Colonic mucosa (tissue), 4 donors: ENCODE results near the gene FGD5. TPM values are rescaled to one million over a fixed set of nuclear protein-coding genes. Genes with fewer than 3 reads are reported as not detected.
A peak's percentile ranks its signal among the peaks of the same experiment; 100 is the strongest.

Source experiments
- DNase-seq: peaks from one replicate; pipeline ENCODE4 v3.0.0-alpha.2; 2020
- H3K27ac ChIP-seq: fragments of 200-600 bp; one replicate; pipeline ENCODE4 v1.8.0; 2021
- H3K27me3 ChIP-seq: fragments of 200-600 bp; one replicate; pipeline ENCODE4 v1.8.0; 2021
- H3K36me3 ChIP-seq: fragments of 200-600 bp; one replicate; pipeline ENCODE4 v1.8.0; 2021
- H3K4me1 ChIP-seq: fragments of 200-600 bp; one replicate; pipeline ENCODE4 v1.8.0; 2021; ENCODE audit warnings: mild to moderate bottlenecking
- H3K4me3 ChIP-seq: fragments of 200-600 bp; one replicate; pipeline ENCODE4 v1.8.0; 2021
- H3K9ac ChIP-seq, 2 donors: one replicate each; pipeline ENCODE4 v1.7.0; 2013; ENCODE audit warnings: control low read depth in 2 of 2, low read depth in 2 of 2, low read length in 2 of 2
- H3K9me3 ChIP-seq: fragments of 200-600 bp; one replicate; pipeline ENCODE4 v1.8.0; 2021
- CTCF ChIP-seq: fragments of 200-600 bp; IDR thresholded peaks from one replicate; pipeline ENCODE4 v1.8.0; 2022; ENCODE audit warnings: antibody characterized with exemption, mild to moderate bottlenecking
- intact Hi-C: fragments of 100-400 bp; cut with DNase I; formaldehyde crosslinking; loops from one replicate; pipeline ENCODE4 v1.14.1; 2022
- total RNA-seq, 2 donors: library from RNA; stranded (reverse); fragmentation: NEBNext Ultra II Directional in 1 of 2; extraction: Animal tissue kit (Norgen Biotek cat#: 25700) in 1 of 2; gene quantifications; one replicate each; pipeline ENCODE4 v1.2.1, GENCODE V29; 2021
- donor health status: healthy.
- donor health status: DM: no; HTN: no; CAD: no.
- donor health status: DM: no; HTN: no; CAD: no.

FGD5 gene
- total RNA-seq, 2 donors from 2014 or later, result 4.4 to 8.7 TPM

- intact Hi-C loops, result no loop called here
- Histone ChIP-seq H3K27ac (no peak overlapping the region), H3K4me3 (no peak overlapping the region), H3K27me3 (no peaks in the 10 kb centered on the region), H3K4me1 (no peaks in the 10 kb centered on the region), H3K36me3 (no peaks in the 10 kb centered on the region), H3K9ac (peak overlapping the region in 1 of 2 donors; percentile 6), H3K9me3 (no peaks in the 10 kb centered on the region)
- no peak for DNase-seq
- no peak for TF ChIP-seq CTCF
Measured at GRCh38 chr3:14803981-14804834, 14.6 kb upstream of the FGD5 start.

GRCh38 chr3:14804835-14805780 is 13.7 kb upstream of the FGD5 start:
- DNase-seq, result no peak

GRCh38 chr3:14805961-14806537 is 12.7 kb upstream of the FGD5 start:
- Histone ChIP-seq H3K9me3 (no peaks in the 10 kb centered on the region), H3K36me3 (no peaks in the 10 kb centered on the region), H3K9ac (no peak overlapping the region), H3K27me3 (peaks cover 9% of the 10 kb centered on the region), H3K27ac (no peak overlapping the region), H3K4me1 (no peaks in the 10 kb centered on the region), H3K4me3 (no peak overlapping the region)
- TF ChIP-seq CTCF, result no peak
- DNase-seq, result no peak
- intact Hi-C loops, result no loop called here

More at GRCh38 chr3:14804835-14805780, 13.7 kb upstream of the FGD5 start:
- H3K9me3 ChIP-seq, result no peaks in the 10 kb centered on the region
- no peak for TF ChIP-seq CTCF
- no peak overlapping the region for H3K4me3 ChIP-seq
- H3K4me1 ChIP-seq, result no peaks in the 10 kb centered on the region
- intact Hi-C loops, result no loop called here
- H3K9ac ChIP-seq, result no peak overlapping the region
- peaks cover 2% of the 10 kb centered on the region for H3K27me3 ChIP-seq
- H3K27ac ChIP-seq, result no peak overlapping the region
- H3K36me3 ChIP-seq, result no peaks in the 10 kb centered on the region

GRCh38 chr3:14806641-14807263 is 12.0 kb upstream of the FGD5 start:
- intact Hi-C loops, result no loop called here
- no peak overlapping the region for H3K27ac ChIP-seq
- TF ChIP-seq CTCF, result no peak
- no peaks in the 10 kb centered on the region for H3K36me3 ChIP-seq
- no peak overlapping the region for H3K9ac ChIP-seq
- no peak for DNase-seq
- no peaks in the 10 kb centered on the region for H3K9me3 ChIP-seq
- no peaks in the 10 kb centered on the region for H3K4me1 ChIP-seq
- peaks cover 13% of the 10 kb centered on the region for H3K27me3 ChIP-seq
- no peak overlapping the region for H3K4me3 ChIP-seq

- H3K9me3 ChIP-seq, result no peaks in the 10 kb centered on the region
- intact Hi-C loops, result no loop called here
- no peak overlapping the region for H3K4me3 ChIP-seq
- H3K4me1 ChIP-seq, result no peaks in the 10 kb centered on the region
- no peak overlapping the region for H3K27ac ChIP-seq
- TF ChIP-seq CTCF, result no peak
- H3K36me3 ChIP-seq, result no peaks in the 10 kb centered on the region
- no peak overlapping the region for H3K9ac ChIP-seq
- peaks cover 13% of the 10 kb centered on the region for H3K27me3 ChIP-seq
- no peak for DNase-seq
Measured at GRCh38 chr3:14808025-14808424, 10.7 kb upstream of the FGD5 start.
